ENCODE data around the gene TRIM67. TPM values are rescaled to one million over a fixed set of nuclear protein-coding genes. Genes with fewer than 3 reads are reported as not detected.

Gene TRIM67
- total and polyA plus RNA-seq, 4 donors, result under 0.01 to 0.09 TPM; not detected in 2

DNA sequence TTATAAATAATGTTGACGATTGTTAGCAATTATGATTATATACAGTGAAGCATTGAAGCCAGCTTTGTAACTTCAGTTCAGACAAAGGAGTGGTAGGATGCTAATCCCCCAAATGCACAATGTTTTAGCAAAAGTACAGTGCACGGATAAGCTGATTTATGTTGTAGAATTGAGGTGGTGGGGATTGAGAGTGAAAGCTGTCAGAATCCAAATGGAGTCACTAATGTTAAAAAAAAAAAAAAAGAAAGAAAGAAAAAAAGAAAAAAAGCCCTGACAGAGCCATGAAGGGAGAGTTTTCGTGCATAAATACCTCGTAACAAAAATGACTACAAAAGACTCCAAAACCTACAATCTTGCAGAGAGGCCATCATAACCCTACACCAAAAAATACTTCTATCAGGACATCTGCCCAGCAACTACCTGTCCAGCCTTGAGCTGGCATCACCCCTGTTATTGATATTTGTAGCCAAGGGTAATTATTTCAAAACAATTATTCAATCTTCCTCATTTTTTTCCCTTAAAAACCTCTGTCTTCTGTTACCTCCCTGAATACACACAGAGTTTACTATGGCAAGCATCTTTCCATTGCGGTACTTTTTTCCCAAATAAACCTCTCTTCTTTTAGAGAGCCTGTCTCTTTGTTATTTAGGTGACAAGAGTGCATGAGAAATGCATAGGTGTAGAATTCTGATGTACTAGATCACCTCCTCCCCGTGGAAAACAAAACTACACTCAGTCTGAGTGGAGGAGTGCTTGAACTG, 2.5 kb upstream of the TRIM67 start:
- H3K36me3 ChIP-seq (ENCODE audit: control insufficient read depth in 4 of 4, insufficient read depth in 4 of 4, low read length in 4 of 4), result no peaks in the 10 kb centered on the region
- H3K9me3 ChIP-seq (ENCODE audit: control insufficient read depth in 4 of 4, insufficient read depth in 3 of 4, low read length in 3 of 4), result peaks cover 0 to 8% (median 0%) of the 10 kb centered on the region in 4 donors
- no peak for DNase-seq
- peaks cover 6 to 31% (median 7%) of the 10 kb centered on the region in 3 donors for H3K27me3 ChIP-seq (ENCODE audit: control insufficient read depth in 3 of 3, insufficient read depth in 3 of 3, low read length in 2 of 3)
- H3K27ac ChIP-seq (ENCODE audit: low read depth in 1 of 2, low read length in 1 of 2), result no peak overlapping the region
- WGBS, 2 donors, result 70 to 72% methylated on average over 6 of the region's 6 CpGs
- H3K4me3 ChIP-seq, result no peak overlapping the region
- TF ChIP-seq CTCF (IDR thresholded peaks at IDR 0.05; ENCODE audit: control extremely low read depth, extremely low read depth), result no peak
- H3K4me1 ChIP-seq (ENCODE audit: control insufficient read depth in 5 of 5, insufficient read depth in 5 of 5, low read length in 5 of 5), result peaks cover 0 to 29% (median 8%) of the 10 kb centered on the region in 5 donors
- ATAC-seq (ENCODE audit: insufficient read depth, low FRiP score), result no peak
- no peak overlapping the region for H3K9ac ChIP-seq (ENCODE audit: insufficient read depth in 1 of 2, low read length in 2 of 2)

DNA sequence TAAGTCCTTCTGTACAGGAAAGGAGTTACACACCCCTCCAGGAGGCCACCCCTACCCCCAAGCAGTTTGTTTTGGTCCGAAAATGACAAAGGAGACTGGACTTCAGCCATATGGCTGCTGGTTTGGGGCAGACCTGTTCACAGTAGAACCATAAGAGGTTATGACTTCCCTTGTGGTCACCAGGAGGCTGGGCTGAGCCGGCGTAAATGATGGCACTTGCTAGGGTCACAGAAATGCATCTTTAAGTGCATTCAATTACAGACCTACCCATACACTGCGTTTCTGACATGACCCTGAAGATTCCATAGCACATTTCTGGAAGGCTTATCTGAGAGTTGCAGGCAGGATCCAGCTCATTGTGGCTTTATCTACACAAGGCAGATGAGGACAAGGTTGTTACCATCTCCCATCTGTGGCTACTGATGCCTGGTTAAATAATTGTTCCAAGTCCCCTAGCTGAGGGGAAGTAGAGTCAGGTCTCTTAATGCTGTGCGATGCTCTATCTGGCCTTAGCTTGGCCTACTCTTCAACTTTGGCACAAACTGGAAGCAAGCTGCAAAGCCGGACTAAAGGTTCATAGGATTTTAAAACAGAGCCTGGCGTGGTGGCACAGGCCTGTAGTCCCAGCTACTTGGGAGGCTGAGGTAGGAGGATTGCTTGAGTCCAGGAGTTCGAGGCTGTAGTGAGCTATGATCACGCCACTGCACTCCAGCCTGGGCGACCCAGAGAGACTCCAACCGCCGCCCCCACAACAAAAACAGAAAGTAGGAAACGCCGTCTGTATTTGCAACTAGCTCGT, 1.7 kb upstream of the TRIM67 start:
- Histone ChIP-seq H3K4me3 (no peak overlapping the region), H3K27me3 (ENCODE audit: control insufficient read depth in 3 of 3, insufficient read depth in 3 of 3, low read length in 2 of 3) (peaks cover 6 to 38% (median 10%) of the 10 kb centered on the region in 3 donors), H3K4me1 (ENCODE audit: control insufficient read depth in 5 of 5, insufficient read depth in 5 of 5, low read length in 5 of 5) (peaks cover 0 to 32% (median 8%) of the 10 kb centered on the region in 5 donors), H3K9me3 (ENCODE audit: control insufficient read depth in 4 of 4, insufficient read depth in 3 of 4, low read length in 3 of 4) (peaks cover 0 to 8% (median 0%) of the 10 kb centered on the region in 4 donors), H3K27ac (ENCODE audit: low read depth in 1 of 2, low read length in 1 of 2) (no peak overlapping the region), H3K36me3 (ENCODE audit: control insufficient read depth in 4 of 4, insufficient read depth in 4 of 4, low read length in 4 of 4) (no peaks in the 10 kb centered on the region), H3K9ac (ENCODE audit: insufficient read depth in 1 of 2, low read length in 2 of 2) (no peak overlapping the region)
- 52 to 61% methylated on average over 15 of the region's 15 CpGs for WGBS, 2 donors
- DNase-seq, result no peak
- no peak for ATAC-seq (ENCODE audit: insufficient read depth, low FRiP score)
- TF ChIP-seq CTCF (IDR thresholded peaks at IDR 0.05; ENCODE audit: control extremely low read depth, extremely low read depth), result no peak

DNA sequence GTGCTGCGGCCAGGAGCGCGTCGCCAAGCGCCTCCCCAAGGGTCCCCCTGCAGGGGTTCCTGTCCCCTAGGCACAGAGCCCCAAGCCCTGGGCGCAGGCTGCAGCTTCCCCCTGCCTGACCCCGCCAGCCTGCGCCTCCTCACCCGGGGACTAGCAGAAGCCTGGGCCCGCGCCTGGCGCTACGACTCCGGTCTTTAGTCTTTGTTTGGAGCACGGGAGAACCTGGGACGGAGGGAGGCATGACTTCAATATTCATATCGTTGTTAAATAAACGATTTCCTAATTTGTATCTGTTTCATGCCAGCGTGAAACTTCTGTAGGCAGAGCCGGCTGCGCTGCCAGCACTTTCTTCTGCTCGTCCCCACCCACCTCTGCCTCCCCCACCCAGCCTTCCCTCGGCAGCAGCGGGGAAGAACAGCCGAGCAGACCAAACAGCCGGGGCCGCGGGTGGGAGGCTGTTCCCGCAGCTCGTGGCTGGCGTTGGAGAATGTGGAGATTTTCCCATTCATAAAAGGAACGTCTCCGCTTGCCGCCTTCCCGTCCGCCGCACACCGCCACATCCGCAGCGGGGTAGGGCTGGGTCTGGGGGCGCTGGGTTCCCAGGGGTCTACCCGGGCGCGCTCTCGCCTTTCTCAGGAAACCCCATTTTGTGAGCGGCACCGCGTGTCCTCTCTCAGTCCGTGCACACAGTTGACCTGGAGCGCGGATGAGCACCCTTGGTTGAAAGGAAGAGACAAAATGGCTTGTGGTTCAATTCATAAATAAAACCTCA, 777 bp upstream of the TRIM67 start:
- WGBS, 2 donors, result 4 to 9% methylated on average over 51 of the region's 51 CpGs
- Histone ChIP-seq H3K27ac (ENCODE audit: low read depth in 1 of 2, low read length in 1 of 2) (no peak overlapping the region), H3K27me3 (ENCODE audit: control insufficient read depth in 3 of 3, insufficient read depth in 3 of 3, low read length in 2 of 3) (peaks cover 8 to 46% (median 12%) of the 10 kb centered on the region in 3 donors), H3K4me1 (ENCODE audit: control insufficient read depth in 5 of 5, insufficient read depth in 5 of 5, low read length in 5 of 5) (peaks cover 0 to 35% (median 8%) of the 10 kb centered on the region in 5 donors), H3K9ac (ENCODE audit: insufficient read depth in 1 of 2, low read length in 2 of 2) (no peak overlapping the region), H3K9me3 (ENCODE audit: control insufficient read depth in 4 of 4, insufficient read depth in 3 of 4, low read length in 3 of 4) (peaks cover 0 to 8% (median 0%) of the 10 kb centered on the region in 4 donors), H3K36me3 (ENCODE audit: control insufficient read depth in 4 of 4, insufficient read depth in 4 of 4, low read length in 4 of 4) (no peaks in the 10 kb centered on the region), H3K4me3 (no peak overlapping the region)
- DNase-seq, result peak; percentile 32 to 47 (median 42)
- ATAC-seq (ENCODE audit: insufficient read depth, low FRiP score), result no peak
- TF ChIP-seq CTCF (IDR thresholded peaks at IDR 0.05; ENCODE audit: control extremely low read depth, extremely low read depth), result no peak

Measured in lung (tissue), 12 donors.